ENCODE measurements around the gene CCDC92B.
A peak's percentile ranks its signal among the peaks of the same experiment; 100 is the strongest.

Gene CCDC92B

GRCh38 chr17:2718150-2718938, 31.1 kb downstream of the CCDC92B start:
- DNase-seq: no peak

GRCh38 chr17:2716649-2717048, 32.8 kb downstream of the CCDC92B start:
- no peak for DNase-seq

GRCh38 chr17:2713881-2714280, 35.6 kb downstream of the CCDC92B start:
- DNase-seq: no peak

GRCh38 chr17:2712300-2713043, 37.0 kb downstream of the CCDC92B start:
- no peak for DNase-seq

- peak; percentile 92 for DNase-seq
Observed at GRCh38 chr17:2711608-2712299, 37.7 kb downstream of the CCDC92B start, which contains the start of gene CLUH. CLUH (minus strand) TSS chr17:2711764; CDS start chr17:2711661, 103 bp downstream.

- DNase-seq: no peak
Observed at GRCh38 chr17:2710803-2711607, 38.4 kb downstream of the CCDC92B start.

GRCh38 chr17:2710071-2710802, 39.2 kb downstream of the CCDC92B start:
- no peak for DNase-seq

- peak; percentile 40 for DNase-seq
Observed at GRCh38 chr17:2709183-2709661, 40.2 kb downstream of the CCDC92B start.

GRCh38 chr17:2708585-2709182, 40.8 kb downstream of the CCDC92B start:
- no peak for DNase-seq

GRCh38 chr17:2707721-2708584, 41.5 kb downstream of the CCDC92B start:
- no peak for DNase-seq

GRCh38 chr17:2706911-2707510, 42.4 kb downstream of the CCDC92B start:
- DNase-seq: no peak

GRCh38 chr17:2705888-2706795, 43.3 kb downstream of the CCDC92B start:
- no peak for DNase-seq

GRCh38 chr17:2705263-2705662, 44.2 kb downstream of the CCDC92B start:
- peak; percentile 16 for DNase-seq

GRCh38 chr17:2704890-2705248, 44.6 kb downstream of the CCDC92B start:
- DNase-seq: no peak

- DNase-seq: no peak
Observed at GRCh38 chr17:2704031-2704889, 45.2 kb downstream of the CCDC92B start.

- DNase-seq: no peak
Observed at GRCh38 chr17:2703606-2704005, 45.8 kb downstream of the CCDC92B start.

GRCh38 chr17:2703181-2703580, 46.3 kb downstream of the CCDC92B start:
- no peak for DNase-seq
